ENCODE measurements around the gene RASSF8. TPM values are rescaled to one million over a fixed set of nuclear protein-coding genes. Genes with fewer than 3 reads are reported as not detected.

Gene RASSF8
- total RNA-seq, 1 donor from 2014 or later: 38.7 TPM

DNA sequence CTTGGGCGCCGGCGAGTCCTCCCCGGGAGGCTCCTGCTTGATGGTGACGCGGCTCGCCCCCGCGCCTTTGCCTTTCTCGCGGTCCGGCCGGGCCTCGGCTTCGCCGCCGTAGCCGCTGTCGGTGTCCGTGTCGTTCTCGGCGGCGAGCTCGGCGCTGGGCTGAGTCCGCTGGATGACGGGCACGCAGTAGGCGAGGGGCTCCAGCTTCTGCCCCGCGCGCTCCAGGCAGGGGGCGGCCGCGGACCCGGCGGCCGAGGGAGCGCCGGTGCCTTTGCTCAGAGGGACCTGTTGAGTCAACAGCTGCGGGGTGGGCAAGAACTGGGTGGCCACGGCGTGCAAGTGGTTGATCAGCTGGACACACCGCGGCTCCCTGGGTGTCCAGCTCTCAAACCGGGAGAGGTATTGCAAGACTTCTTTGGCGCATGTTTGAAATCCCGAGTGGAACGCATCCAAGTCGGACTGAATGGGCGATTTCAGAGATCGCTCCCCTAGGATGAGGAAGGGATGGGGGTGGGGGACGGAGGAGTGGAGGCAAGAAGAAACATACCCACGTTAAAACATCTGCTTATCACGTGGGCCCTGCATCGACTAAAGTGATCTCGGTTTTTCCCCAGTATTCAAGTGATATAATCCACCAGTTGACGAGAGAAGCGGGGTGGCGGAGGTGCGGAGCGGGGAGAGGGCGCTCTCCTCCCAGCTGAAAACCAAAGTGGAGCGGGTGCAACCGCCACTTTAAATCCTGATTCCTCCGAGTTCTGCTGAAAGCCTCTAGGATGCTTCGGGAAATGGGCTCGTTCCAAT, 164.4 kb downstream of the RASSF8 start:
- no peak for DNase-seq (ENCODE audit: extremely low read depth, low read depth, low spot score)

DNA sequence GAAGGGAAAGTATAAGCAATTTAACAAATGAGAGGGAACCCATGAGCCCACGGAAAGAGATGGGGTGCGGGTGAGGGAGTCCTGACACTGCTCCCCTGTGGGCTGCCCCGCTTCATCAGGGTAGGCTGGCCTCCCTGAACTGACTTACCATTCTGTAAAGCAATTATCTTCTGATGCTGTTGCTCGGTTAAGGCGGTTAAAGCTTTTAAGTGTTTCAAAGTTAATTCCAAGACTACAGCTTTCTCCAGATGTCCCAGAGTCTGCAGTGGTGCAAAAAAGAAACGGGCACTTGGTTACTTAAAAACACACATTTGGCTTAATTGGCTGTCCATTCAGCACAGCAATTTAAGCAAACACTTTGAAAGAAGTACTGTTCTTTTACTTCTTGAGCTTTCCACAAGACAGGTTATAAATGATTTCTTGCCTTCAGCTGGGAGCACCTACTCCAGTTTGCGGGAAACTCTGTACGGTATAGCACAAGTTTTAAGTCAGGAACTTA, 165.0 kb downstream of the RASSF8 start:
- no peak for DNase-seq (ENCODE audit: extremely low read depth, low read depth, low spot score)

DNA sequence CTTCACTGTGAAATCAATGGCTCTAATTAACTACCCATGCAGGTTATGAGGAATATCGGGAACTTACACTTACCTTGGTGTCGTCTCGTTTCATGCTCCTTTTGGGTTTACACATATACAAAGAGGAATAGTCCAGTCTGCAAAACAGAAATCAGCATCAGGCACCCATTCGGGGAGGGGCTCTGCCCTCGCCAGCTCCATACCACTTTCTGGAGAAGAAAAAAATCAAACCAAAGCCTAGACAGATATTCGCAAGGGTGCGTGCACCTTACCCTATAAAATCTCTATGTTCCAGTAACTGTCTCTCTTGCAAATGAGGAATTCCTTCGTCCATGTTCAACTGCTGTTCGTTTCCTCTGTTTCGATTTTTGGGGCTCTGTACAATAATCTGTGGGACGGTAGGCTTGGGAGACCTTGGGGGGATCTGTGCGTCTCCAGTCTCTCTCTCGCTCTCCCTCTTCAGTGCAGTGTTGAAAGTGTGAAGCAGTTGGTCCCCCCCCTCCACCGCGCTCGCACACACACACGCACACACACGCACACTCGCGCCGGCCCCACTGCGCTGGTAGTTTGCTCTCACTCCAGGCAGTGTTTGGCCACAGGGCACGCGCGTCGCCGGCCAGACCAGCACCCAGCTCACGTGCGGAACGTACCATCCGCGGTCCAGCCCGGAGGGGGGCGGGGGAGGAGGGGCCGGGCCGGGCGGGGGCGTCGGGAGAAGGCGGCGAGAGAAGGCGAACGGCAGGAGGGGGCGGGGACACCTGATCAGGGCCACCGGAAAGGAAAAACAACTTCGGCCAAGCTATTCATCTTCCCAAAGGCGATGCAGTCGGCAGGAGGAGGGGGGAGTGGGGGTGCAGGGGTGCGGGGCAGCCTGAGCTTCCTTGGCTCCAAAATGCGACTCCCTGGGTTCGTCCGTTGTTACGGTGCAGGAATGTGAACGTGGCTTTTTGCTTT, 166.2 kb downstream of the RASSF8 start, which contains the start of gene BHLHE41:
BHLHE41 (minus strand) TSS at position 592 of the 954 bp plus-strand sequence; CDS start at position 334, 258 bp downstream.
- DNase-seq (ENCODE audit: extremely low read depth, low read depth, low spot score): no peak

DNA sequence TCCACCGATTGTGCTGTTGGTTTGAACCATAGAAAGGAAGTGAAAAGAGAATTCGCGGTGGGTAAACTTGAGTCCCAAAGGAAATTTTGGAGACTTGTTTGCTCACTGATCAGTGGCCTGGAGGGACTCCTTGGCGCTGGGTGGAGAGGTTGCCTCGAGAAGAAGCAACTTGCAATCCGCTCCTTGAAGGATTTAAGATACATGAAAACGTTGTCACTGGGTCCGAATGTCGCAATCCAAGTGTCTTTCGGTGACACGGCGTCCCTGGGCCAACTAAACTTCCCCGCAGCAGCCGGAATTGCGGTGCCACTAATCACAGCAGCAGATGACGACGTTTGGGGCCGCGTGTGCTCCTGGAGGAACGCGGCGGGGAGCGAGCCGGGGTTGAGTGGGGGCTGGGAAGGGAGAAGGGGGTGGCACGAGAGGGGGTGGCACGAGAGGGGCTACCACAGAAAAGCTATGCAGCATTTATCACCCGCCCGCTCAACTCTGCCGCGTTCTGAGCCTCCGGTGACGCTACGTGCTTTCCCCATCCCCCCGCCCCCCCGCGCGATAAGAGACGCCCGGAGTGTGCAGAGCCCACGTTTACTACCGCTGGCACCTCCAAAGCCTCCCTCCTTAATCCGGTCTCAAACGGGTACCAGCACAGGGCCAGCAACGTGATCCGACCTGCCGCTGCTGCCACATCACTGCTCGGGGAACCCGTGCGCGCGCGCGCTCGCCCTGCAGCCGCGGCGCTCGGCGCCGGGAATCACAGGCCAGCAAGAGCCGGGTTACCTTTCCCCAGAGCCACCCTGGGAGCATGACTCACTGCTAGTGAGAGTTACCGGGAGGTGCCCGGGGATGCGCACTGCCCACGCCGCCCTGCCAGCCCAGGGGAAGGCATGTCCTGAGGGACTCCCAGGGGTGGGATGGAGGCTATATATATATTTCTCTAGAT, 167.2 kb downstream of the RASSF8 start:
- no peak for DNase-seq (ENCODE audit: extremely low read depth, low read depth, low spot score)

DNA sequence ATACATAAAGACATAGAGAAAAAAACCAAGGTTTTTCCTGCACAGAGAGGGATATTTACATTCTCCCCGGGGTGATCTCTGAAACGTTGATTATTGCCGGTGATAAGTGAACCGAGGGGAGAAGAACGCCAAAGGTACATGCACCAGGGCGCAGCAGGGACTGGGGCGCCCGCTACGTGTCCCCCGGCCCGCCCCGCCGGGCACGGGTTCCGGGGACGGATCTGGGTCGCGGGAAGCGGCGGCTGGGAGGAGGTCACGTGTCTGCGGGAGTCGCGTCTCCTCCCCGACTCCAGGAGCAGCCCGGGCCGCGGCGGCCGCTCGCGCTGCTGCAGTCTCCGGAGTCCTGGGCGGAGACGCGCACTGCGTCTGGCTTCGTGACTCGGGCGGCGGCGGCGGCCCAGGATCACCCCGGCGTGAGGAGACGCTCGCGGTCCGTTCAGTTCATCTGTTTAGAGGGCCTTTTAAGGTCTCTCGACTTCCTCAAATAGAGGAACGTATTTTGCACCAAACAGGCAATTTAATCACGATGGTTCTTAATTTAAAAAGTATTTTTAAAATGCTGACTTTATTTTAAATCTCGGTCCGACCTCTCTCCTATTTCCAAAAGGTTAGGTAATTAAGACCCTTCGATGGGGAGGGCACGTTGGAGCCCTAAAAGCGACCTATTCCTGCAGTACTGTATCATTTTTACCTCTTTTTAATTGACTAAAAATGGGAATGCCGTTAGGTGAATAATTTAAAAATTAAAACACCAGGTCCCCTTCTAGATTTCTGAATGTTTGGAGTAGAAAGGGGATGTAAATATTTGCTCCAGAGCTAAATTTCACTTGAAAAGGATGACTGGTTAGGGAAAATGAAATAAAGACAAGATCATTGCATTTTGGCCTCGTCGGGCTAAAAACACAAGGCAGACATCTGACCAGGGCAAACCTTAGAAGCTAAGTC, 168.1 kb downstream of the RASSF8 start:
- no peak for DNase-seq (ENCODE audit: extremely low read depth, low read depth, low spot score)

DNA sequence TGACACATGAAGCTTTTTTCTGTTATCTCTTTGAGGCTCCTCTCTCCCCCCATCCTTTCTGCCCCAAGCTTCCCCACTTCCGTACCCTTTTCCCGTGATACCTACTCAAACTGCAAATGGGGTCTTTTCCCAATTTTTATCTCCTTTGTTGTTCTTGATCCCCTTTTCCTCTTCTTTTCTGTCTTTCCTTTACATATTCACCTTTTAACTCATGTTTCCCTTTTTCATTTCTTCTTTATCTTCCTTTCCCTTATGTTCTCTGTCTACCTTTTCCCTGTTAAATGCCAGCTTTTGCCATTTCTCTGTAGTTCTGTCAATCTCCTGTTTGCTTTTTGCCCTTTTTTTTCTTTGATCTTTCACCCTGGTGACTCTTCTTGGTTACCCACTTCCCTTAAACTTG, 168.9 kb downstream of the RASSF8 start:
- DNase-seq (ENCODE audit: extremely low read depth, low read depth, low spot score): no peak

DNA sequence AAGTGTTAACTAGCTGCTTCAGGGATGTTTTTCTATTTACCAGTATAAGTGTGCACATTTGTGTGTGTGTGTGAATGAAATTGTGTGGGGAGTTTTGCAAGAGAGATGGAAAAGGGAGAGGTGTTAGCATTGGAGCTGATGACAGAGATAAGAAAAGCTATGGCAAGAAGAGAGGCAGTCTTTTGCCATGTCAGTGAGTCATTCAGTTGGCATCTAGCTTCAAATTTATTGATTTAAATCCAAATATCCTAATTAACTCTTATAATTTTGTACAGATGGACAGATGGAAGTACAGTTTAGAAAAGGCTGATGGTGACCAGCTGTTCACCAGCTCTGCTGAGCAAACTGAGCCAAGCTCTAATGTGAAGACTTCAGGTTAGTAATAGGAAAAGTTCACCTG, 169.7 kb downstream of the RASSF8 start:
- DNase-seq (ENCODE audit: extremely low read depth, low read depth, low spot score): no peak

Other genes starting within 250 kb of the RASSF8 start
- 2.7 and 4.4 TPM in 2 replicates for gene BHLHE41, start 166.4 kb downstream of the RASSF8 start, total RNA-seq
- 1.7 and 5.1 TPM in 2 replicates for gene SSPN, start 236.9 kb downstream of the RASSF8 start, total RNA-seq

Measured in glomerular endothelial cell (primary cell).